OCI-LY7 (cell line): ENCODE data around the gene EVI5. TPM values are rescaled to one million over a fixed set of nuclear protein-coding genes. Genes with fewer than 3 reads are reported as not detected.
A peak's percentile ranks its signal among the peaks of the same experiment; 100 is the strongest.

Source experiments
- BruUV-seq: library from RNA; stranded (reverse); fragments of 400-500 nt; replicated peaks from 2 replicates; lab custom pipeline; 2021; lab: Mats Ljungman, UMichigan
- CTCF ChIA-PET: fragments of 300-600 bp; sonication (Branson Sonifier 250); formaldehyde crosslinking; loops from one replicate; lab custom pipeline; 2022; ENCODE audit warnings: antibody characterized with exemption; ENCODE audit not compliant: unreplicated experiment; lab: Charles Lee
- POLR2A ChIA-PET: fragments of 300-600 bp; sonication (Branson Sonifier 250); formaldehyde crosslinking; loops from one replicate; lab custom pipeline; 2022; ENCODE audit warnings: antibody characterized with exemption; lab: Charles Lee
- DNase-seq: peaks from one replicate; pipeline ENCODE4 v3.0.0-alpha.2; 2015; ENCODE audit warnings: low spot score
- H2AFZ ChIP-seq: fragments of 200-600 bp; sonication (generic), shearing (Covaris generic); 2 replicates; pipeline ENCODE4 v1.6.1; 2014; ENCODE audit warnings: mild to moderate bottlenecking, antibody characterized with exemption, low read length, moderate library complexity
- H3K27ac ChIP-seq: fragments of 200-600 bp; sonication (generic); 2 replicates; pipeline ENCODE4 v1.5.1; 2014; ENCODE audit warnings: mixed run types, low read depth, mild to moderate bottlenecking, moderate library complexity, low read length, inconsistent platforms; ENCODE audit not compliant: poor library complexity, severe bottlenecking
- H3K36me3 ChIP-seq: fragments of 200-600 bp; sonication (generic); 2 replicates; pipeline ENCODE4 v1.6.1; 2014; ENCODE audit warnings: mild to moderate bottlenecking, antibody characterized with exemption, low read length, moderate library complexity, mixed read lengths; ENCODE audit not compliant: insufficient read depth
- H3K4me1 ChIP-seq: fragments of 200-600 bp; sonication (generic); 2 replicates; pipeline ENCODE4 v1.5.1; 2014; ENCODE audit warnings: mild to moderate bottlenecking, low read length; ENCODE audit not compliant: insufficient read depth, poor library complexity, severe bottlenecking
- H3K4me2 ChIP-seq: fragments of 200-600 bp; sonication (generic); 2 replicates; pipeline ENCODE4 v1.6.1; 2014; ENCODE audit warnings: mild to moderate bottlenecking, low read length
- H3K4me3 ChIP-seq: fragments of 200-600 bp; sonication (generic); 2 replicates; pipeline ENCODE4 v1.5.1; 2014; ENCODE audit warnings: mild to moderate bottlenecking, low read depth, low read length; ENCODE audit not compliant: poor library complexity, severe bottlenecking
- H3K79me2 ChIP-seq: fragments of 200-600 bp; sonication (generic); 2 replicates; pipeline ENCODE4 v1.6.1; 2016; ENCODE audit warnings: low read depth, mild to moderate bottlenecking, low read length, moderate library complexity, mixed read lengths; ENCODE audit not compliant: insufficient read depth
- H3K9me2 ChIP-seq: fragments of 200-600 bp; sonication (generic); 2 replicates; pipeline ENCODE4 v1.6.1; 2016; ENCODE audit warnings: mild to moderate bottlenecking, low read length, mixed read lengths; ENCODE audit not compliant: insufficient read depth
- H3K9me3 ChIP-seq: fragments of 200-600 bp; sonication (generic); 2 replicates; pipeline ENCODE4 v1.6.1; 2014; ENCODE audit warnings: mild to moderate bottlenecking, mixed run types, low read length, mixed read lengths
- H4K20me1 ChIP-seq: fragments of 200-600 bp; sonication (generic); 2 replicates; pipeline ENCODE4 v1.6.1; 2014; ENCODE audit warnings: mild to moderate bottlenecking, antibody characterized with exemption, low read length, moderate library complexity, mixed read lengths; ENCODE audit not compliant: insufficient read depth
- EZH2phosphoT487 ChIP-seq: fragments of 200-600 bp; sonication (generic); IDR thresholded peaks from 2 replicates; pipeline ENCODE4 v1.6.1; 2018; ENCODE audit warnings: low read depth, borderline replicate concordance, mild to moderate bottlenecking, mixed run types, antibody characterized with exemption, low read length, moderate library complexity, mixed read lengths
- intact Hi-C: fragments of 100-400 bp; cut with micrococcal nuclease; formaldehyde crosslinking; loops from one replicate; pipeline ENCODE4 v1.10.0; 2022; ENCODE audit not compliant: unreplicated experiment
- total RNA-seq, 2 experiments: library from RNA; depleted of rRNA in 1 of 2; stranded (reverse); fragments of >200 nt in 1 of 2; shearing (Covaris generic) in 1 of 2; gene quantifications; 2 replicates each; pipeline ENCODE4 v1.2.3, GENCODE V29; 2014 to 2022
- TF ChIP-seq, protein P1 (sequence below): fragments of 200-600 bp; sonication (generic); conservative IDR thresholded peaks from 2 replicates; pipeline ENCODE4 v1.5.1; 2014; ENCODE audit warnings: mild to moderate bottlenecking, antibody characterized with exemption, low read length, moderate library complexity, mixed read lengths

Gene EVI5
- total RNA-seq, 2 experiments from 2014 or later = 15.1 to 27.8 TPM

DNA sequence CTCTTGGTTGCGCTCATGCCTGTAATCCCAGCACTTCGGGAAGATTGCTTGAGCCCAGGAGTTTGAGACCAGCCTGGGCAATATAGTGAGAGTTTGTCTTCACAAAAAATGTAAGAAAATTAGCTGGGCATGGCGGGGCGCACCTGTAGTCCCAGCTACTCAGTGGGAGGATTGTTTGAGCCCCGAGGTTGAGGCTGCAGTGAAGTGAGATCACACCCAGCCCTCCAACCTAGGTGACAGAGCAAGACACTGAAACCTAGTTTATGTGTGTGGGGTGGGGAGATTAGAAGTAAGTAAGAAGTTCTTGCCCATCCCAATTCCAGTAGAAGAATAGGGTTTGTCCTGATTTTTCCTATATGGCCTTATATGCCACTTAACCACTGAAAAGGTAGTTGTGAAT is 48.9 kb upstream of the EVI5 start:
- intact Hi-C loops = loop anchor here (5.0 to 10.0 kb wide), 3 partner anchors 243 to 513 kb away; partner anchors contain the start of genes CCDC18, DR1, MTF2 and TMED5
- BruUV-seq = no TSS peak
- H4K20me1 ChIP-seq = peaks cover 56% of the 10 kb centered on the region
- peaks cover 57% of the 10 kb centered on the region for H3K4me1 ChIP-seq
- H3K4me3 ChIP-seq = peak overlapping the region; percentile 89
- CTCF ChIA-PET = no interaction called here
- POLR2A ChIA-PET = interaction anchor here (0.6 to 0.9 kb wide), 2 partner anchors 92 to 169 kb away, joined by 3 to 4 read pairs; no protein-coding TSS in a partner anchor
- no peak for DNase-seq
- H2AFZ ChIP-seq = no peak overlapping the region
- peak overlapping the region; percentile 84 for H3K4me2 ChIP-seq
- H3K79me2 ChIP-seq = peaks cover 70% of the 10 kb centered on the region
- no peaks in the 10 kb centered on the region for H3K9me3 ChIP-seq
- no peaks in the 10 kb centered on the region for H3K9me2 ChIP-seq
- H3K36me3 ChIP-seq = peaks cover 67% of the 10 kb centered on the region
- H3K27ac ChIP-seq = peak overlapping the region; percentile 59
- TF ChIP-seq, protein P1, sequence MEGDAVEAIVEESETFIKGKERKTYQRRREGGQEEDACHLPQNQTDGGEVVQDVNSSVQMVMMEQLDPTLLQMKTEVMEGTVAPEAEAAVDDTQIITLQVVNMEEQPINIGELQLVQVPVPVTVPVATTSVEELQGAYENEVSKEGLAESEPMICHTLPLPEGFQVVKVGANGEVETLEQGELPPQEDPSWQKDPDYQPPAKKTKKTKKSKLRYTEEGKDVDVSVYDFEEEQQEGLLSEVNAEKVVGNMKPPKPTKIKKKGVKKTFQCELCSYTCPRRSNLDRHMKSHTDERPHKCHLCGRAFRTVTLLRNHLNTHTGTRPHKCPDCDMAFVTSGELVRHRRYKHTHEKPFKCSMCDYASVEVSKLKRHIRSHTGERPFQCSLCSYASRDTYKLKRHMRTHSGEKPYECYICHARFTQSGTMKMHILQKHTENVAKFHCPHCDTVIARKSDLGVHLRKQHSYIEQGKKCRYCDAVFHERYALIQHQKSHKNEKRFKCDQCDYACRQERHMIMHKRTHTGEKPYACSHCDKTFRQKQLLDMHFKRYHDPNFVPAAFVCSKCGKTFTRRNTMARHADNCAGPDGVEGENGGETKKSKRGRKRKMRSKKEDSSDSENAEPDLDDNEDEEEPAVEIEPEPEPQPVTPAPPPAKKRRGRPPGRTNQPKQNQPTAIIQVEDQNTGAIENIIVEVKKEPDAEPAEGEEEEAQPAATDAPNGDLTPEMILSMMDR = no peak
- no peak for TF ChIP-seq EZH2phosphoT487

DNA sequence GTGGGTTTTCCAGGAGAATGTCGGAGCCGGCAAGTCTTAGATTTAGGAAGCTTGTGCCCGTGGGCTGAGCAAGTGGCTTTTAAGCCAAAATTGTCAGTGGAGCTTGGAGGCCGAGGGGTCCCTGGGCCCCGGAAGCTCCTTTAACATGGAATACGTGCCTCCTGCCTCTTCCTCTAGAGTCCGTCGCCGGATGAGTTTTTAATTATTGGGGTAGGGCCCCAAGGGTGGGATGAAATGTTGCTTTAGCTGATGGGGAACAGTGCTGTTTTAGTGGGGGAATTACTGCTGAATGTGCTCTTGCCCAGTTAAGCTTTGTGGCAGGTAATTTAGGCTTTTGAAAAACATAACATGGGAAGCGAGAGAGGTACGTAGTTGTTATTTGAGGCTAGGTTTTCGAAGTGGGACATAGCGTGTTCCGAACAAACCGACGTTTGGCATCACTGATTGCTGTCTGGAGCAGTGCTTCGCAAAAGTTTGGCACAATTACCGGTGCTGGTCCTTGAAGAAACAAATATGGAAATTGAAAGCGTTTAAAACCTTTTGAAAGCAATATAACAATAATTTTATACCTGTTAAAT is 47.7 kb upstream of the EVI5 start:
- CTCF ChIA-PET = interaction anchor here (1.6 kb wide), 1 partner anchor 9 kb away, joined by 3 read pairs; no protein-coding TSS in a partner anchor
- intact Hi-C loops = loop anchor here (1.0 to 10.0 kb wide), 4 partner anchors 47 to 515 kb away; partner anchors contain the start of genes CCDC18, DR1, EVI5 and MTF2
- H3K4me1 ChIP-seq = peaks cover 46% of the 10 kb centered on the region
- H2AFZ ChIP-seq = no peak overlapping the region
- no peak for DNase-seq
- peak overlapping the region; percentile 59 for H3K27ac ChIP-seq
- peaks cover 44% of the 10 kb centered on the region for H4K20me1 ChIP-seq
- TF ChIP-seq EZH2phosphoT487 = no peak
- TF ChIP-seq, protein P1 = no peak
- no peaks in the 10 kb centered on the region for H3K9me3 ChIP-seq
- peak overlapping the region; percentile 84 for H3K4me2 ChIP-seq
- no TSS peak for BruUV-seq
- H3K4me3 ChIP-seq = peak overlapping the region; percentile 89
- H3K79me2 ChIP-seq = peaks cover 58% of the 10 kb centered on the region
- POLR2A ChIA-PET = interaction anchor here (0.6 to 2.4 kb wide), 8 partner anchors 9 to 1330 kb away, joined by 3 to 12 read pairs (median 4); partner anchors contain the start of genes EVI5 and MTF2
- H3K9me2 ChIP-seq = no peaks in the 10 kb centered on the region
- H3K36me3 ChIP-seq = peaks cover 55% of the 10 kb centered on the region
